HG03103 (cell line): ENCODE measurements around the gene SCUBE2.

Source experiments
- ATAC-seq: cut with Tn5 transposase; IDR thresholded peaks from one replicate; pipeline ENCODE4 v1.9.1; 2021; ENCODE audit warnings: low read depth; ENCODE audit not compliant: unreplicated experiment

SCUBE2 gene

GRCh38 chr11:9076046-9076445 is 15.4 kb downstream of the SCUBE2 start:
- ATAC-seq: no peak

- no peak for ATAC-seq
Measured at GRCh38 chr11:9075556-9075955, 15.8 kb downstream of the SCUBE2 start.

GRCh38 chr11:9074338-9075029 is 16.9 kb downstream of the SCUBE2 start:
- no peak for ATAC-seq

GRCh38 chr11:9073466-9074225 is 17.8 kb downstream of the SCUBE2 start:
- no peak for ATAC-seq

GRCh38 chr11:9072626-9073176 is 18.7 kb downstream of the SCUBE2 start:
- no peak for ATAC-seq

GRCh38 chr11:9071692-9072091 is 19.7 kb downstream of the SCUBE2 start:
- ATAC-seq: no peak

- ATAC-seq: no peak
Measured at GRCh38 chr11:9070749-9071491, 20.5 kb downstream of the SCUBE2 start.

GRCh38 chr11:9069862-9070470 is 21.4 kb downstream of the SCUBE2 start:
- no peak for ATAC-seq

GRCh38 chr11:9069256-9069655 is 22.1 kb downstream of the SCUBE2 start:
- ATAC-seq: no peak

GRCh38 chr11:9066433-9066925 is 24.9 kb downstream of the SCUBE2 start:
- no peak for ATAC-seq

GRCh38 chr11:9065607-9066432 is 25.6 kb downstream of the SCUBE2 start:
- no peak for ATAC-seq

GRCh38 chr11:9061807-9062206 is 29.6 kb downstream of the SCUBE2 start:
- no peak for ATAC-seq

GRCh38 chr11:9060700-9061111 is 30.7 kb downstream of the SCUBE2 start:
- peak; percentile 98 for ATAC-seq

GRCh38 chr11:9059406-9059805 is 32.0 kb downstream of the SCUBE2 start:
- no peak for ATAC-seq

- no peak for ATAC-seq
Measured at GRCh38 chr11:9057888-9058287, 33.5 kb downstream of the SCUBE2 start.

- no peak for ATAC-seq
Measured at GRCh38 chr11:9057007-9057406, 34.4 kb downstream of the SCUBE2 start.

- ATAC-seq: no peak
Measured at GRCh38 chr11:9056467-9056866, 34.9 kb downstream of the SCUBE2 start.

GRCh38 chr11:9053316-9054035 is 37.9 kb downstream of the SCUBE2 start:
- ATAC-seq: no peak

GRCh38 chr11:9052316-9052715 is 39.1 kb downstream of the SCUBE2 start:
- ATAC-seq: no peak
